HG03108 (cell line): Measurements from ENCODE around the gene NXPH4.

ENCODE experiments used
- ATAC-seq: cut with Tn5 transposase; IDR thresholded peaks from one replicate; pipeline ENCODE4 v1.9.1; 2021; ENCODE audit warnings: moderate library complexity; ENCODE audit not compliant: unreplicated experiment

Gene NXPH4

GRCh38 chr12:57268264-57268663 is 51.7 kb downstream of the NXPH4 start:
- no peak for ATAC-seq

GRCh38 chr12:57270966-57271470 is 54.4 kb downstream of the NXPH4 start:
- no peak for ATAC-seq

GRCh38 chr12:57272337-57273151 is 56.0 kb downstream of the NXPH4 start:
- ATAC-seq: no peak

- no peak for ATAC-seq
Observed at GRCh38 chr12:57273516-57273915, 56.9 kb downstream of the NXPH4 start.
